Endodermal cell (in vitro differentiated cells): ENCODE results near the gene NXPH4. TPM values are rescaled to one million over a fixed set of nuclear protein-coding genes. Genes with fewer than 3 reads are reported as not detected.

Experiments used
- DNase-seq: peaks from one replicate; pipeline ENCODE4 v3.0.0-alpha.2; 2017
- H3K27ac ChIP-seq: 2 replicates; pipeline ENCODE4 v1.5.1; 2013; ENCODE audit warnings: mild to moderate bottlenecking, low read depth, low read length, moderate library complexity
- H3K27me3 ChIP-seq: 2 replicates; pipeline ENCODE4 v1.6.1; 2013; ENCODE audit warnings: mild to moderate bottlenecking, low read length, moderate library complexity; ENCODE audit not compliant: insufficient read depth, control insufficient read depth, poor library complexity, severe bottlenecking
- H3K36me3 ChIP-seq: 2 replicates; pipeline ENCODE4 v1.7.0; 2013; ENCODE audit warnings: mild to moderate bottlenecking, low read length, moderate library complexity; ENCODE audit not compliant: control insufficient read depth, insufficient read depth
- H3K4me1 ChIP-seq: one replicate; pipeline ENCODE4 v1.7.0; 2013; ENCODE audit warnings: low read length; ENCODE audit not compliant: control insufficient read depth, insufficient read depth
- H3K4me3 ChIP-seq: 2 replicates; pipeline ENCODE4 v1.5.1; 2013; ENCODE audit warnings: mild to moderate bottlenecking, low read length, moderate library complexity
- H3K9ac ChIP-seq: 2 replicates; pipeline ENCODE4 v1.6.1; 2013; ENCODE audit warnings: mild to moderate bottlenecking, low read length, moderate library complexity; ENCODE audit not compliant: poor library complexity, severe bottlenecking; ENCODE audit errors: extremely low read depth
- H3K9me3 ChIP-seq: 2 replicates; pipeline ENCODE4 v1.6.1; 2013; ENCODE audit warnings: mild to moderate bottlenecking, low read length, moderate library complexity; ENCODE audit not compliant: control insufficient read depth
- H3K27ac Mint-ChIP-seq: 2 replicates; pipeline ENCODE4 v1.8.0; 2020; ENCODE audit warnings: mixed read lengths
- H3K27me3 Mint-ChIP-seq: 2 replicates; pipeline ENCODE4 v1.8.0; 2021; ENCODE audit warnings: mild to moderate bottlenecking, mixed read lengths; ENCODE audit not compliant: insufficient read depth
- H3K36me3 Mint-ChIP-seq: 2 replicates; pipeline ENCODE4 v1.8.0; 2020; ENCODE audit warnings: low read depth, mixed read lengths
- H3K4me1 Mint-ChIP-seq: 2 replicates; pipeline ENCODE4 v1.8.0; 2020; ENCODE audit warnings: mixed read lengths
- H3K4me3 Mint-ChIP-seq: 2 replicates; pipeline ENCODE4 v1.8.0; 2020; ENCODE audit warnings: mild to moderate bottlenecking, moderate library complexity, mixed read lengths
- H3K9me3 Mint-ChIP-seq: 2 replicates; pipeline ENCODE4 v1.8.0; 2020; ENCODE audit warnings: mild to moderate bottlenecking, mixed read lengths
- CTCF ChIP-seq: fragments of 200-600 bp; sonication (generic); conservative IDR thresholded peaks from 2 replicates; pipeline ENCODE4 v1.5.0; 2021; ENCODE audit warnings: antibody characterized with exemption, mild to moderate bottlenecking
- WGBS, 2 experiments: methylation state at CpG; one replicate each; pipeline versions ENCODE4 v1.1.5 to v1.1.7; 2013; ENCODE audit warnings: missing lambda C conversion rate in 2 of 2, mixed read lengths in 1 of 2; ENCODE audit not compliant: insufficient coverage in 1 of 2, insufficient read length in 1 of 2; 5-methylcytosine and 5-hydroxymethylcytosine counted together
- total RNA-seq, 2 donors: library from RNA; stranded (reverse); fragmentation: NEBNext Ultra II Directional in 1 of 2; extraction: Animal tissue kit (Norgen Biotek cat#: 25700) in 1 of 2; gene quantifications; 2 replicates in 1 of 2; 3 replicates in 1 of 2; pipeline ENCODE4 v1.2.1, GENCODE V29; 2021

Gene NXPH4
- total RNA-seq, 2 donors from 2014 or later, result 0.31 to 1.1 TPM

- no peak overlapping the region for H3K4me3 ChIP-seq
- no peak overlapping the region for H3K27ac ChIP-seq
- peaks cover 54% of the 10 kb centered on the region for H3K36me3 ChIP-seq
- no peaks in the 10 kb centered on the region for H3K27me3 ChIP-seq
- Mint-ChIP-seq H3K36me3 (peaks cover 59% of the 10 kb centered on the region), H3K9me3 (no peaks in the 10 kb centered on the region), H3K4me3 (no peak overlapping the region), H3K27ac (no peak overlapping the region), H3K4me1 (peaks cover 3% of the 10 kb centered on the region), H3K27me3 (no peaks in the 10 kb centered on the region)
- H3K4me1 ChIP-seq, result no peaks in the 10 kb centered on the region
- no peaks in the 10 kb centered on the region for H3K9me3 ChIP-seq
- no peak for DNase-seq
- no peak overlapping the region for H3K9ac ChIP-seq
- no peak for TF ChIP-seq CTCF
- WGBS, 2 experiments, result 92% methylated on average over 4 to 5 of the region's 5 CpGs
Observed at GRCh38 chr12:57181561-57182155, 34.9 kb upstream of the NXPH4 start.

DNA sequence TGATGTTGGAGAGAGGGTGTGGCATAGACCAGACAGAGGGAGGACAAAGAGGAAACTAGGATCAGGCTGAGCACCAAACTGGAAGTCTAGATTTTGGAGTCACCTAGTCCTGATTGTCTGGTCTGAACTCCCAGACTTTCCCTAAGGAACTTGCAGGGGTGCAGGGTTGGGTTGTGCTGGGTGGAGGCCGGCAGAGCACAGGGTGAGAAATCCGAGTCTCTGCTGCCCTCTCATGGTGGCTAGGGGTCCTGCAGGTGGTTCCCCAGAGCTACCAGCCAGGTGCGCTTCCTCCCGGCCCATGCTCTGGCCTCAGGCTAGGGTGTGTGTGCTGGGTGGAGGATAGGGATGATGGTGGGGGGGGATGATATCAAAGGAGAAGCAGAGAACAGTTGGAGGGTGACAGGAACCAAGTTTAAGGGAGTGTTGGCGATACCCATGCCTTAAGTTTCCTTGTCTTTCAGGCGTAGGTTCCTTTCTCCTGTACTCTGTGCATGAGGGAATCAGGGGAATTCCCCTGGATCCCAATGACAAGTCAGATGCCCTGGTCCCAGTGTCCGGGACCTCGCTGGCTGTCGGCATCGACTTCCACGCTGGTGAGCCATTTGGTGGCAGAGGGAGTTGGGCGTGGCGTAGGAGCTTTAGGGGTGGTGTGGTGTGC lies 33.5 kb upstream of the NXPH4 start:
- Histone ChIP-seq H3K36me3 (peaks cover 53% of the 10 kb centered on the region), H3K27me3 (no peaks in the 10 kb centered on the region)
- H3K36me3 Mint-ChIP-seq, result peaks cover 61% of the 10 kb centered on the region

More for the DNA sequence above, 33.5 kb upstream of the NXPH4 start:
- peak; percentile 91 for TF ChIP-seq CTCF
- DNase-seq, result peak; percentile 97
- Mint-ChIP-seq H3K4me1 (peaks cover 3% of the 10 kb centered on the region), H3K4me3 (no peak overlapping the region), H3K27ac (peak overlapping the region; percentile 69), H3K9me3 (no peaks in the 10 kb centered on the region), H3K27me3 (no peaks in the 10 kb centered on the region)
- Histone ChIP-seq H3K4me1 (no peaks in the 10 kb centered on the region), H3K9ac (no peak overlapping the region), H3K27ac (no peak overlapping the region), H3K4me3 (no peak overlapping the region), H3K9me3 (no peaks in the 10 kb centered on the region)
- WGBS, 2 experiments, result 72 to 78% methylated on average over 6 to 13 of the region's 13 CpGs
